PC-3 (cell line): ENCODE results near the gene SNIP1.

Source experiments
- CTCF ChIP-seq: fragments of 300-600 bp; sonication (generic); conservative IDR thresholded peaks from 2 replicates; pipeline ENCODE4 v1.5.1; 2017; ENCODE audit warnings: antibody characterized with exemption, low read depth, mild to moderate bottlenecking, low read length
- EZH2 ChIP-seq: fragments of 300-600 bp; sonication (generic); IDR thresholded peaks from one replicate; pipeline ENCODE4 v1.6.1; 2017; ENCODE audit warnings: antibody characterized with exemption, mild to moderate bottlenecking, low read length; ENCODE audit not compliant: unreplicated experiment
- EZH2phosphoT487 ChIP-seq: fragments of 300-600 bp; sonication (generic); IDR thresholded peaks from 2 replicates; pipeline ENCODE4 v1.6.1; 2018; ENCODE audit warnings: mild to moderate bottlenecking, antibody characterized with exemption, low read length, borderline replicate concordance

GRCh38 chr1:37486680-37487618 lies 67.1 kb downstream of the SNIP1 start:
- peak; percentile 98 for TF ChIP-seq CTCF
- no peak for TF ChIP-seq EZH2
- no peak for TF ChIP-seq EZH2phosphoT487
